OCI-LY7 (cell line): ENCODE measurements around the gene TRAF4. TPM values are rescaled to one million over a fixed set of nuclear protein-coding genes. Genes with fewer than 3 reads are reported as not detected.
"Not testable (repeated sequence)": the region's sequence is repeated elsewhere in the genome, so short reads cannot be mapped to it uniquely, and the experiment has no call there.

Source experiments
- BruUV-seq: library from RNA; stranded (reverse); fragments of 400-500 nt; replicated peaks from 2 replicates; lab custom pipeline; 2021; lab: Mats Ljungman, UMichigan
- CTCF ChIA-PET: fragments of 300-600 bp; sonication (Branson Sonifier 250); formaldehyde crosslinking; loops from one replicate; lab custom pipeline; 2022; ENCODE audit warnings: antibody characterized with exemption; ENCODE audit not compliant: unreplicated experiment; lab: Charles Lee
- POLR2A ChIA-PET: fragments of 300-600 bp; sonication (Branson Sonifier 250); formaldehyde crosslinking; loops from one replicate; lab custom pipeline; 2022; ENCODE audit warnings: antibody characterized with exemption; lab: Charles Lee
- DNase-seq: peaks from one replicate; pipeline ENCODE4 v3.0.0-alpha.2; 2015; ENCODE audit warnings: low spot score
- H2AFZ ChIP-seq: fragments of 200-600 bp; sonication (generic), shearing (Covaris generic); 2 replicates; pipeline ENCODE4 v1.6.1; 2014; ENCODE audit warnings: mild to moderate bottlenecking, antibody characterized with exemption, low read length, moderate library complexity
- H3K27ac ChIP-seq: fragments of 200-600 bp; sonication (generic); 2 replicates; pipeline ENCODE4 v1.5.1; 2014; ENCODE audit warnings: mixed run types, low read depth, mild to moderate bottlenecking, moderate library complexity, low read length, inconsistent platforms; ENCODE audit not compliant: poor library complexity, severe bottlenecking
- H3K36me3 ChIP-seq: fragments of 200-600 bp; sonication (generic); 2 replicates; pipeline ENCODE4 v1.6.1; 2014; ENCODE audit warnings: mild to moderate bottlenecking, antibody characterized with exemption, low read length, moderate library complexity, mixed read lengths; ENCODE audit not compliant: insufficient read depth
- H3K4me1 ChIP-seq: fragments of 200-600 bp; sonication (generic); 2 replicates; pipeline ENCODE4 v1.5.1; 2014; ENCODE audit warnings: mild to moderate bottlenecking, low read length; ENCODE audit not compliant: insufficient read depth, poor library complexity, severe bottlenecking
- H3K4me2 ChIP-seq: fragments of 200-600 bp; sonication (generic); 2 replicates; pipeline ENCODE4 v1.6.1; 2014; ENCODE audit warnings: mild to moderate bottlenecking, low read length
- H3K4me3 ChIP-seq: fragments of 200-600 bp; sonication (generic); 2 replicates; pipeline ENCODE4 v1.5.1; 2014; ENCODE audit warnings: mild to moderate bottlenecking, low read depth, low read length; ENCODE audit not compliant: poor library complexity, severe bottlenecking
- H3K79me2 ChIP-seq: fragments of 200-600 bp; sonication (generic); 2 replicates; pipeline ENCODE4 v1.6.1; 2016; ENCODE audit warnings: low read depth, mild to moderate bottlenecking, low read length, moderate library complexity, mixed read lengths; ENCODE audit not compliant: insufficient read depth
- H3K9me2 ChIP-seq: fragments of 200-600 bp; sonication (generic); 2 replicates; pipeline ENCODE4 v1.6.1; 2016; ENCODE audit warnings: mild to moderate bottlenecking, low read length, mixed read lengths; ENCODE audit not compliant: insufficient read depth
- H3K9me3 ChIP-seq: fragments of 200-600 bp; sonication (generic); 2 replicates; pipeline ENCODE4 v1.6.1; 2014; ENCODE audit warnings: mild to moderate bottlenecking, mixed run types, low read length, mixed read lengths
- H4K20me1 ChIP-seq: fragments of 200-600 bp; sonication (generic); 2 replicates; pipeline ENCODE4 v1.6.1; 2014; ENCODE audit warnings: mild to moderate bottlenecking, antibody characterized with exemption, low read length, moderate library complexity, mixed read lengths; ENCODE audit not compliant: insufficient read depth
- EZH2phosphoT487 ChIP-seq: fragments of 200-600 bp; sonication (generic); IDR thresholded peaks from 2 replicates; pipeline ENCODE4 v1.6.1; 2018; ENCODE audit warnings: low read depth, borderline replicate concordance, mild to moderate bottlenecking, mixed run types, antibody characterized with exemption, low read length, moderate library complexity, mixed read lengths
- intact Hi-C: fragments of 100-400 bp; cut with micrococcal nuclease; formaldehyde crosslinking; loops from one replicate; pipeline ENCODE4 v1.10.0; 2022; ENCODE audit not compliant: unreplicated experiment
- total RNA-seq, 2 experiments: library from RNA; depleted of rRNA in 1 of 2; stranded (reverse); fragments of >200 nt in 1 of 2; shearing (Covaris generic) in 1 of 2; gene quantifications; 2 replicates each; pipeline ENCODE4 v1.2.3, GENCODE V29; 2014 to 2022
- TF ChIP-seq, protein P1 (sequence below): fragments of 200-600 bp; sonication (generic); conservative IDR thresholded peaks from 2 replicates; pipeline ENCODE4 v1.5.1; 2014; ENCODE audit warnings: mild to moderate bottlenecking, antibody characterized with exemption, low read length, moderate library complexity, mixed read lengths

The TRAF4 gene
- total RNA-seq, 2 experiments from 2014 or later: 105 to 123 TPM

DNA sequence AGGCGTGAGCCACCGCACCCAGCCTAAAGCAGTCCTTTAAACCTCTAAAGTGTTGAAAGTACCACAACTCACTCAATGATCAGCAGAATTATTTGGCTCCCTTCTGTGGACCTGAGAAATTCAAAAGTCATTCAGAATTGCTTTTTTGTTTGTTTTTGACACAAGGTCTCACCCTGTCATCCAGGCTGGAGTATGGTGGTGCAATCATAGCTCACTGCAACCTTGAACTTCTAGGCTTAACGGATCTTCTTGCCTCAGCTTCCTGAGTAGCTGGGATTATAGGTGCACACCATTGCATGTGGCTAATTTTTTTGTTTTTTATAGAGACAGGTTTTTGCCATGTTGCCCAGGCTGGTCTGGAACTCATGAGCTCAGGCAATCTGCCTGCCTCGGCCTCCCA is 44.3 kb downstream of the TRAF4 start:
- intact Hi-C loops: no loop called here
- Histone ChIP-seq H3K79me2 (peaks cover 3% of the 10 kb centered on the region; the same call in 1 of the 2 replicates), H3K36me3 (no peaks in the 10 kb centered on the region), H3K27ac (no peak overlapping the region), H3K9me3 (no peaks in the 10 kb centered on the region), H3K4me3 (no peak overlapping the region), H3K4me2 (no peak overlapping the region), H2AFZ (no peak overlapping the region), H3K9me2 (no peaks in the 10 kb centered on the region), H3K4me1 (no peaks in the 10 kb centered on the region), H4K20me1 (no peaks in the 10 kb centered on the region)
- BruUV-seq: no TSS peak
- DNase-seq: no peak
- TF ChIP-seq, protein P1, sequence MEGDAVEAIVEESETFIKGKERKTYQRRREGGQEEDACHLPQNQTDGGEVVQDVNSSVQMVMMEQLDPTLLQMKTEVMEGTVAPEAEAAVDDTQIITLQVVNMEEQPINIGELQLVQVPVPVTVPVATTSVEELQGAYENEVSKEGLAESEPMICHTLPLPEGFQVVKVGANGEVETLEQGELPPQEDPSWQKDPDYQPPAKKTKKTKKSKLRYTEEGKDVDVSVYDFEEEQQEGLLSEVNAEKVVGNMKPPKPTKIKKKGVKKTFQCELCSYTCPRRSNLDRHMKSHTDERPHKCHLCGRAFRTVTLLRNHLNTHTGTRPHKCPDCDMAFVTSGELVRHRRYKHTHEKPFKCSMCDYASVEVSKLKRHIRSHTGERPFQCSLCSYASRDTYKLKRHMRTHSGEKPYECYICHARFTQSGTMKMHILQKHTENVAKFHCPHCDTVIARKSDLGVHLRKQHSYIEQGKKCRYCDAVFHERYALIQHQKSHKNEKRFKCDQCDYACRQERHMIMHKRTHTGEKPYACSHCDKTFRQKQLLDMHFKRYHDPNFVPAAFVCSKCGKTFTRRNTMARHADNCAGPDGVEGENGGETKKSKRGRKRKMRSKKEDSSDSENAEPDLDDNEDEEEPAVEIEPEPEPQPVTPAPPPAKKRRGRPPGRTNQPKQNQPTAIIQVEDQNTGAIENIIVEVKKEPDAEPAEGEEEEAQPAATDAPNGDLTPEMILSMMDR: no peak
- no peak for TF ChIP-seq EZH2phosphoT487
- POLR2A ChIA-PET: no interaction called here
- CTCF ChIA-PET: no interaction called here

DNA sequence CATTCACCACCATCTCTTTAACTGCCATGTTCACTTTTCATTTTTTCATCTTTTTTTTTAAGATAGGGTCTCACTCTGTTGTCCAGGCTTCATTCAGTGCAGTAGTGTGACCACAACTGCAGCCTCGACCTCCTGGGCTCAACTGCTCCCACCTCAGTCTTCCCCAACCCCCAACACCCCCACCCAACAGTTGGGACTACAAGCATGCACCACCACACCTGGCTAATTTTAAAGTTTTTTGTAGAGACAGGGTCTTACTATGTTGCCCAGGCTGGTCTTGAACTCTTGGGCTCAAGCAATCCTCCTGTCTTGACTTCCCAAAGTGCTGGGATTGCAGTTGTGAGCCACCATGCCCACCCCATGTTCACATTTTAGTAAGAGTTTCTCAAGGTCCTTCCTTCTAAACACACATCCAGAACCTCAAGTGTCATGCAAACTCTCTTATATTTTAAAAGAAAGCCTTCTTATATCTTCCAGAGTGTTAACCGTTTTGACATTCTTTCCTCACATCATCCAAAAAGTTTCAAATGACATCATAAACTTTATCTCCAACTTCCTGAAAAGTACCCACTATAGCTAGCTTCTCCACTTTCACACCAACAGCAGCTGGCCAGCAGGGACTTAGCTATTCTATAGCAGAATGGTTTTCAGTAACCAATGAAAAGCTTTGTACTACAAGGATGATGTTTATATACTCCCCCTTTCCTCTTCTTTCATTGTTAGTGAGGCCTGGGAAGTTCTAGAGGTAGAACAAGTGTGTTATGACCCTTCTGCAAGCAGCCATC is 49.3 kb downstream of the TRAF4 start:
- no peak overlapping the region for H3K4me2 ChIP-seq
- no peak overlapping the region for H3K4me3 ChIP-seq
- no peaks in the 10 kb centered on the region for H4K20me1 ChIP-seq
- CTCF ChIA-PET: no interaction called here
- H3K27ac ChIP-seq: no peak overlapping the region
- no peaks in the 10 kb centered on the region for H3K9me2 ChIP-seq
- H3K9me3 ChIP-seq: no peaks in the 10 kb centered on the region
- no TSS peak for BruUV-seq
- no peaks in the 10 kb centered on the region for H3K4me1 ChIP-seq
- TF ChIP-seq EZH2phosphoT487: no peak
- TF ChIP-seq, protein P1: no peak
- H2AFZ ChIP-seq: no peak overlapping the region
- peaks cover 3% of the 10 kb centered on the region; the same call in 1 of the 2 replicates for H3K79me2 ChIP-seq
- intact Hi-C loops: no loop called here
- no peaks in the 10 kb centered on the region for H3K36me3 ChIP-seq
- POLR2A ChIA-PET: no interaction called here
- DNase-seq: no peak

DNA sequence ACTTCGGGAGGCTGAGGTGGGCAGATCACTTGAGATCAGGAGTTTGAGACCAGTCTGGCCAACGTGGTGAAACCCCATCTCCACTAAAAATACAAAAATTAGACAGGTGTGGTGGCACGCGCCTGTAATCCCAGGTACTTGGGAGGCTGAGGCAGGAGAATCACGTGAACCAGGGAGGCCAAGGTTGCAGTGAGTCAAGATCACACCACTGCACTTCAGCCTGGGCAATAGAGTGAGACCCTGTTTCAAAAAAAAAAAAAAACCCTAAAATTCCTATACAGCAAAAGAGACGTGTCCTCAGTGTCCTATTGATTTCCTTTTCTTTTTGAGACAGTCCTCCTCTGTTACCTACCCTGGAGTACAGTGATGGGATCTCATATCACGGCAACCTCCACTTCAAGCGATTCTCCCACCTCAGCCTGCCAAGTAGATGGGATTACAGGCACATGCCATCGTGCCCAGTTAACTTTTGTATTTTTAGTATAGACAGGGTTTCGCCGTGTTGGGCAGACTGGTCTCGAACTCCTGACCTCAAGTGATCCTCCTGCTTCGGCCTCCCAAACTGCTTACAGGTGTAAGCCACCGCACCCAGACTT is 51.1 kb downstream of the TRAF4 start:
- H4K20me1 ChIP-seq, H3K4me2 ChIP-seq, POLR2A ChIA-PET, H3K79me2 ChIP-seq, H3K4me3 ChIP-seq, H3K9me3 ChIP-seq, H3K27ac ChIP-seq, intact Hi-C loops, H3K9me2 ChIP-seq, H3K4me1 ChIP-seq, CTCF ChIA-PET, DNase-seq, H2AFZ ChIP-seq, H3K36me3 ChIP-seq, BruUV-seq: not testable (repeated sequence)
